Measurements from ENCODE around the gene C22orf23.

C22orf23 gene

GRCh38 chr22:37953437-37954179 is at the start of gene C22orf23, which contains the start of gene POLR2F:
Gene C22orf23 (minus strand): TSS chr22:37953601. CDS start chr22:37953149, 452 bp downstream.
Gene POLR2F (plus strand): TSS chr22:37953699. CDS start chr22:37953788, 89 bp downstream.
- peak within 1 kb of the TSS; percentile 92 for H2AFZ ChIP-seq (ENCODE audit: low read depth, low read length)
- H3K27ac ChIP-seq (ENCODE audit: low read length) = peak within 1 kb of the TSS; percentile 7; the same call in 1 of the 2 replicates
- peaks cover 16% of the 10 kb centered on the region for H3K36me3 ChIP-seq (replicated peaks; ENCODE audit: low read depth, low read length)
- H3K27me3 ChIP-seq (ENCODE audit: low read depth, low read length) = no peaks in the 10 kb centered on the region
- no peak for TF ChIP-seq EZH2phosphoT487 (IDR thresholded peaks at IDR 0.05; ENCODE audit: low read depth)
- TF ChIP-seq CTCF (IDR thresholded peaks at IDR 0.05; ENCODE audit: low read depth, low read length) = peak; percentile 13; the same call in 1 of the 2 replicates
- peak within 1 kb of the TSS; percentile 91 for H3K4me3 ChIP-seq (ENCODE audit: low read length)
- peaks cover 10% of the 10 kb centered on the region for H3K4me1 ChIP-seq (ENCODE audit: low read length)
- H3K79me2 ChIP-seq (ENCODE audit: low read length) = peaks cover 20% of the 10 kb centered on the region
- no peaks in the 10 kb centered on the region for H4K20me1 ChIP-seq (ENCODE audit: insufficient read depth, low read length)
- no peaks in the 10 kb centered on the region for H3K9me3 ChIP-seq (ENCODE audit: insufficient read depth, low read length)
- peak within 1 kb of the TSS; percentile 91 for H3K9ac ChIP-seq (ENCODE audit: low read length)
- peak within 1 kb of the TSS; percentile 95 for H3K4me2 ChIP-seq (ENCODE audit: low read length)

- Histone ChIP-seq H3K36me3 (replicated peaks; ENCODE audit: low read depth, low read length) (no peaks in the 10 kb centered on the region), H3K4me3 (ENCODE audit: low read length) (no peak overlapping the region), H4K20me1 (ENCODE audit: insufficient read depth, low read length) (no peaks in the 10 kb centered on the region), H3K9ac (ENCODE audit: low read length) (no peak overlapping the region), H3K4me2 (ENCODE audit: low read length) (no peak overlapping the region), H3K79me2 (ENCODE audit: low read length) (no peaks in the 10 kb centered on the region), H3K4me1 (ENCODE audit: low read length) (peaks cover 12% of the 10 kb centered on the region), H3K9me3 (ENCODE audit: insufficient read depth, low read length) (no peaks in the 10 kb centered on the region), H3K27ac (ENCODE audit: low read length) (no peak overlapping the region), H3K27me3 (ENCODE audit: low read depth, low read length) (no peaks in the 10 kb centered on the region), H2AFZ (ENCODE audit: low read depth, low read length) (no peak overlapping the region)
- no peak for TF ChIP-seq CTCF (IDR thresholded peaks at IDR 0.05; ENCODE audit: low read depth, low read length)
- TF ChIP-seq EZH2phosphoT487 (IDR thresholded peaks at IDR 0.05; ENCODE audit: low read depth) = no peak
Measured at GRCh38 chr22:37999640-38000272, 46.4 kb upstream of the C22orf23 start.

- Histone ChIP-seq H3K4me1 (ENCODE audit: low read length) (peaks cover 12% of the 10 kb centered on the region), H3K4me2 (ENCODE audit: low read length) (no peak overlapping the region), H3K27ac (ENCODE audit: low read length) (no peak overlapping the region), H3K9me3 (ENCODE audit: insufficient read depth, low read length) (no peaks in the 10 kb centered on the region), H3K36me3 (replicated peaks; ENCODE audit: low read depth, low read length) (no peaks in the 10 kb centered on the region), H2AFZ (ENCODE audit: low read depth, low read length) (no peak overlapping the region), H3K79me2 (ENCODE audit: low read length) (no peaks in the 10 kb centered on the region), H3K27me3 (ENCODE audit: low read depth, low read length) (no peaks in the 10 kb centered on the region), H4K20me1 (ENCODE audit: insufficient read depth, low read length) (no peaks in the 10 kb centered on the region), H3K4me3 (ENCODE audit: low read length) (no peak overlapping the region), H3K9ac (ENCODE audit: low read length) (no peak overlapping the region)
- TF ChIP-seq CTCF (IDR thresholded peaks at IDR 0.05; ENCODE audit: low read depth, low read length) (no peak), EZH2phosphoT487 (IDR thresholded peaks at IDR 0.05; ENCODE audit: low read depth) (no peak)
Measured at GRCh38 chr22:37999236-37999635, 45.8 kb upstream of the C22orf23 start.

- no peak overlapping the region for H3K9ac ChIP-seq (ENCODE audit: low read length)
- peaks cover 12% of the 10 kb centered on the region for H3K4me1 ChIP-seq (ENCODE audit: low read length)
Measured at GRCh38 chr22:37998543-37998942, 45.1 kb upstream of the C22orf23 start.

More at GRCh38 chr22:37998543-37998942, 45.1 kb upstream of the C22orf23 start:
- Histone ChIP-seq H3K27ac (ENCODE audit: low read length) (no peak overlapping the region), H3K9me3 (ENCODE audit: insufficient read depth, low read length) (no peaks in the 10 kb centered on the region), H4K20me1 (ENCODE audit: insufficient read depth, low read length) (no peaks in the 10 kb centered on the region), H3K79me2 (ENCODE audit: low read length) (no peaks in the 10 kb centered on the region), H3K27me3 (ENCODE audit: low read depth, low read length) (no peaks in the 10 kb centered on the region), H3K36me3 (replicated peaks; ENCODE audit: low read depth, low read length) (no peaks in the 10 kb centered on the region), H2AFZ (ENCODE audit: low read depth, low read length) (no peak overlapping the region), H3K4me3 (ENCODE audit: low read length) (no peak overlapping the region), H3K4me2 (ENCODE audit: low read length) (no peak overlapping the region)
- TF ChIP-seq CTCF (IDR thresholded peaks at IDR 0.05; ENCODE audit: low read depth, low read length) = no peak
- no peak for TF ChIP-seq EZH2phosphoT487 (IDR thresholded peaks at IDR 0.05; ENCODE audit: low read depth)
